Progenitor cell of endocrine pancreas (in vitro differentiated cells): ENCODE measurements around the gene PNKD. TPM values are rescaled to one million over a fixed set of nuclear protein-coding genes. Genes with fewer than 3 reads are reported as not detected.

Source experiments
- DNase-seq: peaks from one replicate; pipeline ENCODE4 v3.0.0; 2021; ENCODE audit warnings: low spot score; ENCODE audit not compliant: unreplicated experiment
- H3K27ac Mint-ChIP-seq: 2 replicates; pipeline ENCODE4 v1.8.0; 2021; ENCODE audit warnings: mild to moderate bottlenecking, moderate library complexity, mixed read lengths
- H3K27me3 Mint-ChIP-seq: 2 replicates; pipeline ENCODE4 v1.8.0; 2021; ENCODE audit warnings: mixed read lengths
- H3K36me3 Mint-ChIP-seq: 2 replicates; pipeline ENCODE4 v1.8.0; 2022; ENCODE audit warnings: mixed read lengths; ENCODE audit not compliant: insufficient read depth
- H3K4me1 Mint-ChIP-seq: 2 replicates; pipeline ENCODE4 v1.8.0; 2021; ENCODE audit warnings: low read depth, mixed read lengths
- H3K4me3 Mint-ChIP-seq: 2 replicates; pipeline ENCODE4 v1.8.0; 2021; ENCODE audit warnings: low read depth, mild to moderate bottlenecking, moderate library complexity, mixed read lengths
- H3K9me3 Mint-ChIP-seq: 2 replicates; pipeline ENCODE4 v1.8.0; 2021; ENCODE audit warnings: low read depth, mixed read lengths
- CTCF ChIP-seq: fragments of 200-600 bp; sonication (generic); IDR thresholded peaks from one replicate; pipeline ENCODE4 v1.5.0; 2021; ENCODE audit warnings: antibody characterized with exemption, mild to moderate bottlenecking; ENCODE audit not compliant: unreplicated experiment
- total RNA-seq: library from RNA; stranded (reverse); gene quantifications from 2 replicates; pipeline ENCODE4 v1.2.1, GENCODE V29; 2021

The PNKD gene
- total RNA-seq, 1 donor from 2014 or later: 54.3 TPM

DNA sequence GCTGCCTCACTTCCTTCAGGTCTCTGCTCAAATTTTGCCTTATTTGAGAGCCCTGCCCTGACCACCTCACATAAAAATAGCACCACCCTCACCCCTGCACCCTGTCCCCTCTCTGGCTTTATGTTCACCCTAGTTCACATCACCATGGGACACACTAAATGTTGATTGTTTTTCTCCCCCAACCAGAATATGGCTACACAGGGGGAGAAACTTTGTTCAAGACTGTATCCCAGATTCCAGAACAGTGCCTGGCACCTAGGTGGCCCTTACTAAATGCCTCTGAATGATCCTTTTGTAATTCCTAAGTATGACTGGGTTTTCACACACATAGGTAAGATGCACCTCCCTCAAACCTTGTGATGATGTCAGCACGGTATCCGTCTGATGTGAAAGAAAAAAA is 58.0 kb downstream of the PNKD start:
- no peak for TF ChIP-seq CTCF
- DNase-seq: no peak
- Mint-ChIP-seq H3K9me3 (no peaks in the 10 kb centered on the region), H3K36me3 (peaks cover 1% of the 10 kb centered on the region), H3K27ac (peak overlapping the region; percentile 35), H3K27me3 (no peaks in the 10 kb centered on the region), H3K4me1 (peaks cover 36% of the 10 kb centered on the region), H3K4me3 (no peak overlapping the region)

DNA sequence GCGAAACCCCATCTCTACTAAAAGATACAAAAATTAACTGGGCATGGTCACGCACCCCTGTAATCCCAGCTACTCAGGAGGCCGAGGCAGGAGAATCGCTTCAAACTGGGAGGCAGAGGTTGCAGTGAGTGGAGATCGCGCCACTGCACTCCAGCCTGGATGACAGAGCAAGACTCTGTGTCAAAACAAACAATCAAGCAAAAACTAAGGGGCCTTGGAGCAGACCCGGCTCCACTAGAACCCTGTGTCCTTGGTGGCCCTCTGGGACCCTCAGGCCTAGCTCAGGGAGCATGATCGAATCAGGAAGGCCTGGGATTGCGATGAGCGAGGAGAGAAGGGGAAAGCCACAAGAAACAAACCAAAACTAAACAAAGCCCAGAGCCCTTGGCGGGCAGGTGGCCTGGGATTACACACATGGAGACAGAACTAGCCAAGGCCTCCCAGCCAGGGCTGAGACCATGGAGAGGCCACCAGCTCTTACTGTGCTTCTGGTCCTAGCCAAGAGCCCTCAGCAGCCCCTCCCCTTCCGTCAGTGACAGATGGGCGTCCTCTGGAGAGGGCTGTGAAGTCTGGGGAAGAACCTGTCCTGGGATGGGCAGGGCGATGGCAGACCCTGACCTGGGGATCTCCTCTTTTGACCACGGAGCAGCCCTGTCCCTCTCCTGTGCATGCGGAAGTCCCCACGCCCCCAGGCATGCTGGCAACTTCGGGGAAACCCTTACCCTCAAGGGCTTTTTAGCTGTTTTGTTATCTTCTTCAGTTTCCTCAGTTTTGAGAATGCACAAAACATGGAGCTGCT is 58.9 kb downstream of the PNKD start:
- Mint-ChIP-seq H3K4me1 (peaks cover 28% of the 10 kb centered on the region), H3K36me3 (peaks cover 1% of the 10 kb centered on the region), H3K4me3 (no peak overlapping the region), H3K9me3 (no peaks in the 10 kb centered on the region), H3K27me3 (no peaks in the 10 kb centered on the region), H3K27ac (peak overlapping the region; percentile 59)
- TF ChIP-seq CTCF: no peak
- no peak for DNase-seq

GRCh38 chr2:218329826-218330593 is 59.7 kb downstream of the PNKD start:
- Mint-ChIP-seq H3K27me3 (no peaks in the 10 kb centered on the region), H3K4me3 (no peak overlapping the region), H3K4me1 (peaks cover 26% of the 10 kb centered on the region), H3K27ac (peak overlapping the region; percentile 59), H3K36me3 (peaks cover 1% of the 10 kb centered on the region), H3K9me3 (no peaks in the 10 kb centered on the region)
- DNase-seq: no peak
- TF ChIP-seq CTCF: no peak

GRCh38 chr2:218331745-218332144 is 61.4 kb downstream of the PNKD start:
- Mint-ChIP-seq H3K36me3 (peaks cover 1% of the 10 kb centered on the region), H3K4me1 (peaks cover 20% of the 10 kb centered on the region), H3K4me3 (no peak overlapping the region), H3K9me3 (no peaks in the 10 kb centered on the region), H3K27ac (no peak overlapping the region), H3K27me3 (no peaks in the 10 kb centered on the region)
- TF ChIP-seq CTCF: no peak
- no peak for DNase-seq

- Mint-ChIP-seq H3K36me3 (peaks cover 1% of the 10 kb centered on the region), H3K4me1 (peaks cover 20% of the 10 kb centered on the region), H3K27ac (no peak overlapping the region), H3K27me3 (no peaks in the 10 kb centered on the region), H3K4me3 (no peak overlapping the region), H3K9me3 (no peaks in the 10 kb centered on the region)
- TF ChIP-seq CTCF: no peak
- no peak for DNase-seq
These were observed 62.0 kb downstream of the PNKD start for GRCh38 chr2:218332288-218332687.
